Cardiac muscle cell (in vitro differentiated cells and primary cell): ENCODE data around the gene DACT1. TPM values are rescaled to one million over a fixed set of nuclear protein-coding genes. Genes with fewer than 3 reads are reported as not detected.

Source experiments
- DNase-seq, 2 donors: peaks; one replicate each; pipeline versions ENCODE4 v3.0.0 to v3.0.0-alpha.2; 2010 to 2017; ENCODE audit warnings: low read depth in 1 of 2, low spot score in 1 of 2
- H3K27ac ChIP-seq: fragments of 200-600 bp; sonication (generic); 2 replicates; pipeline ENCODE4 v1.5.1; 2016
- H3K27me3 ChIP-seq: fragments of 200-600 bp; sonication (generic); 2 replicates; pipeline ENCODE4 v1.6.0; 2016; ENCODE audit warnings: control low read depth
- H3K36me3 ChIP-seq: fragments of 200-600 bp; sonication (generic); 2 replicates; pipeline ENCODE4 v1.5.1; 2016; ENCODE audit warnings: control low read depth
- H3K4me1 ChIP-seq: fragments of 200-600 bp; sonication (generic); 2 replicates; pipeline ENCODE4 v1.8.1; 2017; ENCODE audit warnings: low read depth, mild to moderate bottlenecking, mixed run types
- H3K4me3 ChIP-seq: fragments of 200-600 bp; sonication (generic); 2 replicates; pipeline ENCODE4 v1.5.1; 2016; ENCODE audit warnings: mild to moderate bottlenecking
- H3K9me3 ChIP-seq: fragments of 200-600 bp; sonication (generic); 2 replicates; pipeline ENCODE4 v1.5.1; 2017; ENCODE audit warnings: low read depth, mild to moderate bottlenecking, control low read depth
- CTCF ChIP-seq: IDR thresholded peaks from 2 replicates; pipeline ENCODE4 v1.5.1; 2012; ENCODE audit warnings: low read depth, mild to moderate bottlenecking, low read length
- polyA plus RNA-seq: library from polyadenylated mRNA; unstranded; fragments of >200 nt; fragmentation: Nextera tagmentation; extraction: Ambion mirVana; gene quantifications from 2 replicates; pipeline ENCODE4 v1.2.1, GENCODE V29; 2016
- total RNA-seq: library from RNA; depleted of rRNA; stranded (reverse); fragments of >200 nt; gene quantifications from 2 replicates; pipeline ENCODE4 v1.2.3, GENCODE V29; 2016

Gene DACT1
- total and polyA plus RNA-seq, 2 experiments from 2014 or later, result 197 to 324 TPM

- no peak overlapping the region for H3K27ac ChIP-seq
- peak in 1 of 2 donors; percentile 27 for DNase-seq
- no peaks in the 10 kb centered on the region for H3K27me3 ChIP-seq
Observed at GRCh38 chr14:58617619-58618018, 20.1 kb upstream of the DACT1 start.

DNA sequence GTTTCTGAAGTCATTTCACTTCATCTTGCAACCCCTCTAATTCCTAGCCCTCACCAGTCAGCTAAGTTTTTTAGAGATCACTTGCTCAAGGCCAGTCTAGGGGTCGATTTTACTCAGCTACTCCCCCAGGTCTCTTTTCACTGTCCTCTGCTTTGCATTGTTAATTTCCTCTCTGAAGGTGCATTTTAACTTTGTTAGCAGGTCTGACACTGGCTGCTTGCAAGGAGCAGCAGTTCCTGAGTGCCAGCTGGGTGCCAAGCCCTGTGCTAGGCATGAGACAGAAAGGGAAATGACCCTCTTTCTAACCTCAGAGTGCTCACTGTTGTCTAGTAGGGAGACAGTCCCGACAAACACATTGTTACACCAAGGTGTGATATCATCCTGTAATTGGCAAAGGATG, 17.8 kb upstream of the DACT1 start:
- Histone ChIP-seq H3K36me3 (no peaks in the 10 kb centered on the region), H3K4me1 (peaks cover 21% of the 10 kb centered on the region), H3K27ac (no peak overlapping the region), H3K9me3 (no peaks in the 10 kb centered on the region), H3K4me3 (no peak overlapping the region), H3K27me3 (no peaks in the 10 kb centered on the region)
- TF ChIP-seq CTCF, result no peak
- DNase-seq, result no peak

More at GRCh38 chr14:58617619-58618018, 20.1 kb upstream of the DACT1 start:
- no peaks in the 10 kb centered on the region for H3K9me3 ChIP-seq
- no peak for TF ChIP-seq CTCF
- no peaks in the 10 kb centered on the region for H3K36me3 ChIP-seq
- H3K4me3 ChIP-seq, result no peak overlapping the region
- peaks cover 10% of the 10 kb centered on the region for H3K4me1 ChIP-seq

GRCh38 chr14:58625438-58625837, 12.3 kb upstream of the DACT1 start:
- Histone ChIP-seq H3K36me3 (no peaks in the 10 kb centered on the region), H3K9me3 (no peaks in the 10 kb centered on the region), H3K4me1 (peaks cover 54% of the 10 kb centered on the region), H3K4me3 (no peak overlapping the region), H3K27me3 (no peaks in the 10 kb centered on the region), H3K27ac (no peak overlapping the region)
- no peak for DNase-seq
- TF ChIP-seq CTCF, result no peak

GRCh38 chr14:58626431-58626831, 11.3 kb upstream of the DACT1 start:
- peak in 1 of 2 donors; percentile 35 for DNase-seq
- TF ChIP-seq CTCF, result no peak
- no peaks in the 10 kb centered on the region for H3K9me3 ChIP-seq
- H3K4me3 ChIP-seq, result no peak overlapping the region
- no peak overlapping the region for H3K27ac ChIP-seq
- no peaks in the 10 kb centered on the region for H3K36me3 ChIP-seq
- H3K27me3 ChIP-seq, result no peaks in the 10 kb centered on the region
- H3K4me1 ChIP-seq, result peaks cover 56% of the 10 kb centered on the region

- Histone ChIP-seq H3K36me3 (no peaks in the 10 kb centered on the region), H3K9me3 (no peaks in the 10 kb centered on the region), H3K4me3 (no peak overlapping the region), H3K4me1 (peaks cover 51% of the 10 kb centered on the region), H3K27me3 (no peaks in the 10 kb centered on the region), H3K27ac (peak overlapping the region; percentile 52)
- TF ChIP-seq CTCF, result no peak
- DNase-seq, result peak; percentile 8 to 41
Observed at GRCh38 chr14:58628406-58628805, 9.4 kb upstream of the DACT1 start.

- no peak for DNase-seq
- Histone ChIP-seq H3K9me3 (no peaks in the 10 kb centered on the region), H3K27ac (peak overlapping the region; percentile 52), H3K27me3 (no peaks in the 10 kb centered on the region), H3K4me3 (no peak overlapping the region), H3K36me3 (no peaks in the 10 kb centered on the region), H3K4me1 (peaks cover 51% of the 10 kb centered on the region)
- TF ChIP-seq CTCF, result no peak
Observed at GRCh38 chr14:58629281-58629680, 8.5 kb upstream of the DACT1 start.
